Measurements from ENCODE around the gene FAM107A.

Gene FAM107A

GRCh38 chr3:58580826-58581327, 3.7 kb upstream of the FAM107A start:
- Histone ChIP-seq H3K27ac (ENCODE audit: poor library complexity, severe bottlenecking) (no peak overlapping the region), H3K4me1 (ENCODE audit: insufficient read depth, poor library complexity, severe bottlenecking) (no peaks in the 10 kb centered on the region), H3K27me3 (ENCODE audit: insufficient read depth, poor library complexity, severe bottlenecking) (peaks cover 5% of the 10 kb centered on the region), H3K36me3 (ENCODE audit: low read depth) (no peaks in the 10 kb centered on the region), H3K9me3 (ENCODE audit: severe bottlenecking) (no peaks in the 10 kb centered on the region), H3K4me3 (ENCODE audit: severe bottlenecking) (no peak overlapping the region)
- DNase-seq (ENCODE audit: low spot score) = no peak
- ATAC-seq (ENCODE audit: low read depth) = no peak
- TF ChIP-seq, protein P1, sequence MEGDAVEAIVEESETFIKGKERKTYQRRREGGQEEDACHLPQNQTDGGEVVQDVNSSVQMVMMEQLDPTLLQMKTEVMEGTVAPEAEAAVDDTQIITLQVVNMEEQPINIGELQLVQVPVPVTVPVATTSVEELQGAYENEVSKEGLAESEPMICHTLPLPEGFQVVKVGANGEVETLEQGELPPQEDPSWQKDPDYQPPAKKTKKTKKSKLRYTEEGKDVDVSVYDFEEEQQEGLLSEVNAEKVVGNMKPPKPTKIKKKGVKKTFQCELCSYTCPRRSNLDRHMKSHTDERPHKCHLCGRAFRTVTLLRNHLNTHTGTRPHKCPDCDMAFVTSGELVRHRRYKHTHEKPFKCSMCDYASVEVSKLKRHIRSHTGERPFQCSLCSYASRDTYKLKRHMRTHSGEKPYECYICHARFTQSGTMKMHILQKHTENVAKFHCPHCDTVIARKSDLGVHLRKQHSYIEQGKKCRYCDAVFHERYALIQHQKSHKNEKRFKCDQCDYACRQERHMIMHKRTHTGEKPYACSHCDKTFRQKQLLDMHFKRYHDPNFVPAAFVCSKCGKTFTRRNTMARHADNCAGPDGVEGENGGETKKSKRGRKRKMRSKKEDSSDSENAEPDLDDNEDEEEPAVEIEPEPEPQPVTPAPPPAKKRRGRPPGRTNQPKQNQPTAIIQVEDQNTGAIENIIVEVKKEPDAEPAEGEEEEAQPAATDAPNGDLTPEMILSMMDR (IDR thresholded peaks at IDR 0.05; ENCODE audit: poor library complexity, severe bottlenecking) = no peak

- Histone ChIP-seq H3K4me1 (ENCODE audit: insufficient read depth, poor library complexity, severe bottlenecking) (no peaks in the 10 kb centered on the region), H3K27ac (ENCODE audit: poor library complexity, severe bottlenecking) (no peak overlapping the region), H3K9me3 (ENCODE audit: severe bottlenecking) (no peaks in the 10 kb centered on the region), H3K36me3 (ENCODE audit: low read depth) (no peaks in the 10 kb centered on the region), H3K4me3 (ENCODE audit: severe bottlenecking) (no peak overlapping the region), H3K27me3 (ENCODE audit: insufficient read depth, poor library complexity, severe bottlenecking) (no peaks in the 10 kb centered on the region)
- ATAC-seq (ENCODE audit: low read depth) (no peak), DNase-seq (ENCODE audit: low spot score) (no peak)
- TF ChIP-seq, protein P1 (IDR thresholded peaks at IDR 0.05; ENCODE audit: poor library complexity, severe bottlenecking) = no peak
Measured at GRCh38 chr3:58578873-58579272, 1.7 kb upstream of the FAM107A start.

- TF ChIP-seq, protein P1 (IDR thresholded peaks at IDR 0.05; ENCODE audit: poor library complexity, severe bottlenecking) = no peak
- no peak for ATAC-seq (ENCODE audit: low read depth)
- no peaks in the 10 kb centered on the region for H3K4me1 ChIP-seq (ENCODE audit: insufficient read depth, poor library complexity, severe bottlenecking)
Measured at GRCh38 chr3:58576716-58577115, 475 bp downstream of the FAM107A start.

GRCh38 chr3:58575971-58576652, 1.1 kb downstream of the FAM107A start:
- Histone ChIP-seq H3K36me3 (ENCODE audit: low read depth) (no peaks in the 10 kb centered on the region), H3K9me3 (ENCODE audit: severe bottlenecking) (no peaks in the 10 kb centered on the region), H3K4me1 (ENCODE audit: insufficient read depth, poor library complexity, severe bottlenecking) (no peaks in the 10 kb centered on the region), H3K4me3 (ENCODE audit: severe bottlenecking) (no peak overlapping the region), H3K27me3 (ENCODE audit: insufficient read depth, poor library complexity, severe bottlenecking) (no peaks in the 10 kb centered on the region), H3K27ac (ENCODE audit: poor library complexity, severe bottlenecking) (no peak overlapping the region)
- ATAC-seq (ENCODE audit: low read depth) = no peak
- TF ChIP-seq, protein P1 (IDR thresholded peaks at IDR 0.05; ENCODE audit: poor library complexity, severe bottlenecking) = no peak
- no peak for DNase-seq (ENCODE audit: low spot score)

More at GRCh38 chr3:58576716-58577115, 475 bp downstream of the FAM107A start:
- Histone ChIP-seq H3K9me3 (ENCODE audit: severe bottlenecking) (no peaks in the 10 kb centered on the region), H3K4me3 (ENCODE audit: severe bottlenecking) (no peak overlapping the region), H3K27ac (ENCODE audit: poor library complexity, severe bottlenecking) (no peak overlapping the region), H3K27me3 (ENCODE audit: insufficient read depth, poor library complexity, severe bottlenecking) (no peaks in the 10 kb centered on the region), H3K36me3 (ENCODE audit: low read depth) (no peaks in the 10 kb centered on the region)
- DNase-seq (ENCODE audit: low spot score) = no peak

DNA sequence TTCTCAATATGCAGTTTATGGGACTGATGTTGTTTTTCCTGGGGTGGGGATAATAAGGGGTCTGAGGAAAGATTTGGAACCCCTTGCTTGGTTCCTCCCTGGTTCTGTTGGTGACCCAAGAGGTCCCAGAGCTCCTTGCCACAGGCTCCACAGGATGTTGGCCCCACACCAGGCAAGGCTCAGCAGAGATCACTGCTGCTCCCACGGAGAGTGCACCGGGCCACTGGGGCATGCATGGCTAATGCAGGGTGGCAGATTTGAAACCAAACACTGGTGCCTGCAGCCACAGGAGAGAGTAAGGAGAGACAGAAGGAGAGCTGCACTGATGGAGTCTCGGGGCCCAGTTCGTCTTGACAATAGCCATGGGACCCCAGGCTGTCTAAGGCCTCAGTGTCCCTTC, 2.5 kb downstream of the FAM107A start:
- Histone ChIP-seq H3K36me3 (ENCODE audit: low read depth) (no peaks in the 10 kb centered on the region), H3K4me1 (ENCODE audit: insufficient read depth, poor library complexity, severe bottlenecking) (no peaks in the 10 kb centered on the region), H3K9me3 (ENCODE audit: severe bottlenecking) (no peaks in the 10 kb centered on the region), H3K4me3 (ENCODE audit: severe bottlenecking) (no peak overlapping the region), H3K27ac (ENCODE audit: poor library complexity, severe bottlenecking) (no peak overlapping the region), H3K27me3 (ENCODE audit: insufficient read depth, poor library complexity, severe bottlenecking) (no peaks in the 10 kb centered on the region)
- DNase-seq (ENCODE audit: low spot score) = no peak
- TF ChIP-seq, protein P1 (IDR thresholded peaks at IDR 0.05; ENCODE audit: poor library complexity, severe bottlenecking) = no peak
- no peak for ATAC-seq (ENCODE audit: low read depth)
